K562 treated with DMSO at 1 percent for 48 hours (cell line): ENCODE results near the gene CT45A5. TPM values are rescaled to one million over a fixed set of nuclear protein-coding genes. Genes with fewer than 3 reads are reported as not detected.

Experiments
- total RNA-seq: library from RNA; unstranded; fragments of 300-600 nt; gene quantifications from 2 replicates; pipeline ENCODE4 v1.2.3, GENCODE V29; 2022; ENCODE audit warnings: low replicate concordance; ENCODE audit errors: extremely low read depth

Gene CT45A5
- not detected in 2 replicates for total RNA-seq

GRCh38 chrX:135785403-135785802, at the start of gene CT45A5:
Gene CT45A5 (minus strand): TSS chrX:135785503. CDS start chrX:135781729, 3,774 bp downstream.

GRCh38 chrX:135819912-135820311, 34.6 kb upstream of the CT45A5 start, which contains the start of gene CT45A2:
Gene CT45A2 (minus strand): TSS chrX:135820012. CDS start chrX:135816265, 3,747 bp downstream.

GRCh38 chrX:135802687-135803086, 17.4 kb upstream of the CT45A5 start, which contains the start of gene CT45A6:
Gene CT45A6 (minus strand): TSS chrX:135802787. CDS start chrX:135798993, 3,794 bp downstream.

GRCh38 chrX:135768091-135768490, 17.2 kb downstream of the CT45A5 start, which contains the start of gene CT45A3:
Gene CT45A3 (minus strand): TSS chrX:135768191. CDS start chrX:135764444, 3,747 bp downstream.

Other genes starting within 250 kb of the CT45A5 start
- gene CT45A1, start 71.9 kb downstream of the CT45A5 start, total RNA-seq, result not detected in 2 replicates
- not detected in 2 replicates for gene CT45A3, start 17.3 kb downstream of the CT45A5 start, total RNA-seq
- not detected in 2 replicates for gene CT45A6, start 17.3 kb upstream of the CT45A5 start, total RNA-seq
- gene CT45A2, start 34.5 kb upstream of the CT45A5 start, total RNA-seq, result not detected in 2 replicates
- gene CT45A7, start 51.8 kb upstream of the CT45A5 start, total RNA-seq, result not detected in 2 replicates
- not detected in 2 replicates for gene CT45A8, start 69.0 kb upstream of the CT45A5 start, total RNA-seq
- not detected in 2 replicates for gene CT45A9, start 86.3 kb upstream of the CT45A5 start, total RNA-seq
- not detected in 2 replicates for gene CT45A10, start 107.9 kb upstream of the CT45A5 start, total RNA-seq
- not detected in 2 replicates for gene SAGE1, start 108.2 kb upstream of the CT45A5 start, total RNA-seq
- gene MMGT1, start 188.5 kb upstream of the CT45A5 start, total RNA-seq, result not detected in 2 replicates
- gene SLC9A6, start 199.9 kb upstream of the CT45A5 start, total RNA-seq, result not detected in 2 replicates